ENCODE results near the gene CX3CL1. TPM values are rescaled to one million over a fixed set of nuclear protein-coding genes. Genes with fewer than 3 reads are reported as not detected.
A peak's percentile ranks its signal among the peaks of the same experiment; 100 is the strongest.

The CX3CL1 gene
- total and polyA plus RNA-seq, 9 of the 15 experiments (the other 6 are each of a cell fraction or from before 2014, with no cell fraction given) = 0.09 TPM; not detected in 8

DNA sequence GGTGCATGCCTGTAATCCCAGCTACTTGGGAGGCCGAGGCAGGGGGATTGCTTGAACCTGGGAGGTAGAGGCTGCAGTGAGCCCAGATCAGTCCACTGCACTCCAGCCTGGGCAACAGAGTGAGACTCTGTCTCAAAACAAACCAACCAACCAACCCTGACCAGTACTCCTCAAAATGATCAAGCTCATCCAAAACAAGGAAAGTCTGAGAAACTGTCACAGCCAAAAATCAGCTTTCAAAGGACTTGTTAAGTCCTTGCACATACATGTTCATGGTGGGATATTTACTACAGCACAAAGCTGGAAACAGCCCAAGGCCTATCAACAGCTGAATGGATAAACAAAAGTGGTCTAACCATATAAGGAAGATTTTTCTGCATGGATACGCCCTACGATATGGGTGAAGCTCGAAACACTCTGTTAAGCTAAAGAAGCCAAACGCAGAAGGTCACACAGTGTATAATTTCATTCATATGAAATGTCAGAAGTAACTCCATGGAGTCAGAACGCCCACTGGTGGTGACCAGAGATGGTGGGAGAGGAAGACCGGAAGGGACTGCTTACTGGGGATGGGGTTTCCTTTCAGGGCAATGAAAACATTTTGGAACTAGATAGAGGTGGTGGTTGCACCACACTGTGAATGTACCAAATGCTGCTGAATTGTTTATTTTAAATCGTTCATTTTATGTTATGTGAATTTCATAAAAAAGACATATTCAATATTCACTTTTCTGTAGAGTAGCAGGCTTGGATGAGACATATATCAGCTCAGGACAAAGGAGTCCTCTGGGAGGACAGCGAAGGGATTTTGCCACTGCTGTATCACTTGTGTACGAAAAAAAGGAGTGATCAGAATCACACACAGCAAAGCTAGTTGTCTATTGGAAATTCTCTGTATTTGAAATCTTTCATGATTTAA lies 50.0 kb downstream of the CX3CL1 start (continued):
- TF ChIP-seq ZBTB11 (CRISPR knock-in tag; IDR thresholded peaks at IDR 0.05) = peak in 1 of 3 experiments; percentile 83; a peak in 2 of 6 replicates
- TF ChIP-seq RAD21 (CRISPR knock-in tag; conservative IDR thresholded peaks at IDR 0.05 in 1 of 2, IDR thresholded peaks at IDR 0.05 in 1 of 2) = peak; percentile 74 to 78
- TF ChIP-seq BRD9 (IDR thresholded peaks at IDR 0.05; ENCODE audit: low read depth, partially characterized antibody) = no peak
- TF ChIP-seq CBX3 (IDR thresholded peaks at IDR 0.05; ENCODE audit: borderline replicate concordance in 1 of 2, low read length in 2 of 2) = no peak; a peak in 1 of 3 replicates
- no peak for TF ChIP-seq ID3 (CRISPR knock-in tag; IDR thresholded peaks at IDR 0.05)
- no peak for TF ChIP-seq ID3 (tag; IDR thresholded peaks at IDR 0.05)
- TF ChIP-seq, protein P1, sequence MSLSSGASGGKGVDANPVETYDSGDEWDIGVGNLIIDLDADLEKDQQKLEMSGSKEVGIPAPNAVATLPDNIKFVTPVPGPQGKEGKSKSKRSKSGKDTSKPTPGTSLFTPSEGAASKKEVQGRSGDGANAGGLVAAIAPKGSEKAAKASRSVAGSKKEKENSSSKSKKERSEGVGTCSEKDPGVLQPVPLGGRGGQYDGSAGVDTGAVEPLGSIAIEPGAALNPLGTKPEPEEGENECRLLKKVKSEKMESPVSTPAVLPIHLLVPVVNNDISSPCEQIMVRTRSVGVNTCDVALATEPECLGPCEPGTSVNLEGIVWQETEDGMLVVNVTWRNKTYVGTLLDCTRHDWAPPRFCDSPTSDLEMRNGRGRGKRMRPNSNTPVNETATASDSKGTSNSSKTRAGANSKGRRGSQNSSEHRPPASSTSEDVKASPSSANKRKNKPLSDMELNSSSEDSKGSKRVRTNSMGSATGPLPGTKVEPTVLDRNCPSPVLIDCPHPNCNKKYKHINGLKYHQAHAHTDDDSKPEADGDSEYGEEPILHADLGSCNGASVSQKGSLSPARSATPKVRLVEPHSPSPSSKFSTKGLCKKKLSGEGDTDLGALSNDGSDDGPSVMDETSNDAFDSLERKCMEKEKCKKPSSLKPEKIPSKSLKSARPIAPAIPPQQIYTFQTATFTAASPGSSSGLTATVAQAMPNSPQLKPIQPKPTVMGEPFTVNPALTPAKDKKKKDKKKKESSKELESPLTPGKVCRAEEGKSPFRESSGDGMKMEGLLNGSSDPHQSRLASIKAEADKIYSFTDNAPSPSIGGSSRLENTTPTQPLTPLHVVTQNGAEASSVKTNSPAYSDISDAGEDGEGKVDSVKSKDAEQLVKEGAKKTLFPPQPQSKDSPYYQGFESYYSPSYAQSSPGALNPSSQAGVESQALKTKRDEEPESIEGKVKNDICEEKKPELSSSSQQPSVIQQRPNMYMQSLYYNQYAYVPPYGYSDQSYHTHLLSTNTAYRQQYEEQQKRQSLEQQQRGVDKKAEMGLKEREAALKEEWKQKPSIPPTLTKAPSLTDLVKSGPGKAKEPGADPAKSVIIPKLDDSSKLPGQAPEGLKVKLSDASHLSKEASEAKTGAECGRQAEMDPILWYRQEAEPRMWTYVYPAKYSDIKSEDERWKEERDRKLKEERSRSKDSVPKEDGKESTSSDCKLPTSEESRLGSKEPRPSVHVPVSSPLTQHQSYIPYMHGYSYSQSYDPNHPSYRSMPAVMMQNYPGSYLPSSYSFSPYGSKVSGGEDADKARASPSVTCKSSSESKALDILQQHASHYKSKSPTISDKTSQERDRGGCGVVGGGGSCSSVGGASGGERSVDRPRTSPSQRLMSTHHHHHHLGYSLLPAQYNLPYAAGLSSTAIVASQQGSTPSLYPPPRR (CRISPR knock-in tag; IDR thresholded peaks at IDR 0.05; ENCODE audit: borderline replicate concordance) = no peak
- TF ChIP-seq PML (IDR thresholded peaks at IDR 0.05; ENCODE audit: low read length) = no peak
- no peak for TF ChIP-seq KHSRP (IDR thresholded peaks at IDR 0.05)
- TF ChIP-seq ZEB2 (IDR thresholded peaks at IDR 0.05) = no peak
- TF ChIP-seq ARNT (IDR thresholded peaks at IDR 0.05) = 0 out of 4 replicates have a peak, but pooled peaks of 1 of the 2 experiments have one; percentile 39
- TF ChIP-seq ZNF384 (IDR thresholded peaks at IDR 0.05; ENCODE audit: low read depth, low read length) = no peak
- TF ChIP-seq, protein P2, sequence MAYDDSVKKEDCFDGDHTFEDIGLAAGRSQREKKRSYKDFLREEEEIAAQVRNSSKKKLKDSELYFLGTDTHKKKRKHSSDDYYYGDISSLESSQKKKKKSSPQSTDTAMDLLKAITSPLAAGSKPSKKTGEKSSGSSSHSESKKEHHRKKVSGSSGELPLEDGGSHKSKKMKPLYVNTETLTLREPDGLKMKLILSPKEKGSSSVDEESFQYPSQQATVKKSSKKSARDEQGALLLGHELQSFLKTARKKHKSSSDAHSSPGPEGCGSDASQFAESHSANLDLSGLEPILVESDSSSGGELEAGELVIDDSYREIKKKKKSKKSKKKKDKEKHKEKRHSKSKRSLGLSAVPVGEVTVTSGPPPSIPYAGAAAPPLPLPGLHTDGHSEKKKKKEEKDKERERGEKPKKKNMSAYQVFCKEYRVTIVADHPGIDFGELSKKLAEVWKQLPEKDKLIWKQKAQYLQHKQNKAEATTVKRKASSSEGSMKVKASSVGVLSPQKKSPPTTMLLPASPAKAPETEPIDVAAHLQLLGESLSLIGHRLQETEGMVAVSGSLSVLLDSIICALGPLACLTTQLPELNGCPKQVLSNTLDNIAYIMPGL (CRISPR knock-in tag; IDR thresholded peaks at IDR 0.05) = no peak
- no peak for TF ChIP-seq HDAC3 (IDR thresholded peaks at IDR 0.05; ENCODE audit: borderline replicate concordance, partially characterized antibody)

Measured in K562 (cell line).